Loucy (cell line): ENCODE results near the gene VPS26B.

Experiments
- CTCF ChIP-seq: fragments of 200-600 bp; sonication (generic); conservative IDR thresholded peaks from 2 replicates; pipeline ENCODE4 v1.5.1; 2014; ENCODE audit warnings: mild to moderate bottlenecking, antibody characterized with exemption, low read length
- EZH2phosphoT487 ChIP-seq: fragments of 200-600 bp; IDR thresholded peaks from 2 replicates; pipeline ENCODE4 v1.6.1; 2018; ENCODE audit warnings: antibody characterized with exemption, mild to moderate bottlenecking, moderate library complexity, borderline replicate concordance

- no peak for TF ChIP-seq CTCF
- TF ChIP-seq EZH2phosphoT487: no peak
Observed at GRCh38 chr11:134231958-134232659, 7.6 kb downstream of the VPS26B start.
